HG03039 (cell line): ENCODE data around the gene SYNPR.

Experiments
- ATAC-seq: cut with Tn5 transposase; IDR thresholded peaks from one replicate; pipeline ENCODE4 v1.9.1; 2021; ENCODE audit warnings: mild to moderate bottlenecking, moderate library complexity; ENCODE audit not compliant: unreplicated experiment

Gene SYNPR

GRCh38 chr3:63462732-63463131 is 184.6 kb downstream of the SYNPR start:
- no peak for ATAC-seq

GRCh38 chr3:63467392-63467791 is 189.3 kb downstream of the SYNPR start:
- ATAC-seq, result no peak

GRCh38 chr3:63470745-63471144 is 192.6 kb downstream of the SYNPR start:
- peak; percentile 52 for ATAC-seq

GRCh38 chr3:63471781-63472180 is 193.7 kb downstream of the SYNPR start:
- no peak for ATAC-seq

- ATAC-seq, result no peak
These were observed 195.6 kb downstream of the SYNPR start for GRCh38 chr3:63473641-63474166.

GRCh38 chr3:63474828-63475518 is 196.9 kb downstream of the SYNPR start:
- ATAC-seq, result no peak

- no peak for ATAC-seq
These were observed 199.5 kb downstream of the SYNPR start for GRCh38 chr3:63477494-63478129.

- ATAC-seq, result no peak
These were observed 201.0 kb downstream of the SYNPR start for GRCh38 chr3:63478990-63479660.

GRCh38 chr3:63479661-63480035 is 201.5 kb downstream of the SYNPR start:
- ATAC-seq, result no peak

GRCh38 chr3:63481627-63482026 is 203.5 kb downstream of the SYNPR start:
- ATAC-seq, result no peak

- ATAC-seq, result no peak
These were observed 204.2 kb downstream of the SYNPR start for GRCh38 chr3:63482341-63482740.

- ATAC-seq, result no peak
These were observed 214.4 kb downstream of the SYNPR start for GRCh38 chr3:63492464-63492863.

- ATAC-seq, result no peak
These were observed 215.0 kb downstream of the SYNPR start for GRCh38 chr3:63493101-63493500.

- ATAC-seq, result no peak
These were observed 216.5 kb downstream of the SYNPR start for GRCh38 chr3:63494646-63495045.

GRCh38 chr3:63497641-63498040 is 219.5 kb downstream of the SYNPR start:
- ATAC-seq, result no peak

- no peak for ATAC-seq
These were observed 222.1 kb downstream of the SYNPR start for GRCh38 chr3:63500196-63500595.

- no peak for ATAC-seq
These were observed 230.2 kb downstream of the SYNPR start for GRCh38 chr3:63508305-63508704.

GRCh38 chr3:63508771-63509170 is 230.7 kb downstream of the SYNPR start:
- no peak for ATAC-seq

GRCh38 chr3:63513791-63514190 is 235.7 kb downstream of the SYNPR start:
- ATAC-seq, result no peak

- no peak for ATAC-seq
These were observed 236.6 kb downstream of the SYNPR start for GRCh38 chr3:63514678-63515077.

GRCh38 chr3:63519426-63519825 is 241.3 kb downstream of the SYNPR start:
- no peak for ATAC-seq

GRCh38 chr3:63521657-63522056 is 243.5 kb downstream of the SYNPR start:
- no peak for ATAC-seq
